Stomach (tissue), 4 donors: ENCODE measurements around the gene HES5.

Experiments
- POLR2A ChIP-seq, 4 donors: fragments of 450-650 bp; IDR thresholded peaks; one replicate each; pipeline ENCODE4 v1.6.1; 2016; ENCODE audit warnings: antibody characterized with exemption in 4 of 4, control low read depth in 2 of 4, mild to moderate bottlenecking in 1 of 4, moderate library complexity in 1 of 4
- TF ChIP-seq, protein P1 (sequence below), 7 experiments: fragments of 450-650 bp in 4 of 7; fragments of 200-600 bp in 3 of 7; sonication (generic) in 3 of 7; IDR thresholded peaks; one replicate each; pipeline ENCODE4 v1.5.1; 2016 to 2019; ENCODE audit warnings: antibody characterized with exemption in 7 of 7, control low read depth in 2 of 7, mild to moderate bottlenecking in 1 of 7

DNA sequence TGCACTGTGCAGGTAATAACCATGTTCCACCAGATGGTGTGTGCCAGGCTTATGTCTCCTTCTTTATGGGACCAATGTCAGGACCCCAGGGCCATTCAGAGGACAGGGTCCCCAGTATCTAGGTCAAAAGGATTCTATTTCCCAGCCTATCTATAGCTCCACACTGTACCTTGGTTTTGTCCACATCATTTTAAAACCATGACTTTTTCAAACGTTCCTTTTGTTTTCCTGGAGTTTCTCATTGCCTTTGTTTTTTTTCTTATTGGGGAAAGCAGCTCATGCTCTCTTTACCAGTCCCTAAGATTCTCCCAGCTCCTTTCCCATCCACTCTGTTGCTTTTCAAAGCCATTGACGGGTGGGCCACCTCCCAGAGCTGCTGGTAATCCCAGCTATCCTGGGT is 41.4 kb downstream of the HES5 start:
- no peak for TF ChIP-seq POLR2A (IDR thresholded peaks at IDR 0.05)
- TF ChIP-seq, protein P1, sequence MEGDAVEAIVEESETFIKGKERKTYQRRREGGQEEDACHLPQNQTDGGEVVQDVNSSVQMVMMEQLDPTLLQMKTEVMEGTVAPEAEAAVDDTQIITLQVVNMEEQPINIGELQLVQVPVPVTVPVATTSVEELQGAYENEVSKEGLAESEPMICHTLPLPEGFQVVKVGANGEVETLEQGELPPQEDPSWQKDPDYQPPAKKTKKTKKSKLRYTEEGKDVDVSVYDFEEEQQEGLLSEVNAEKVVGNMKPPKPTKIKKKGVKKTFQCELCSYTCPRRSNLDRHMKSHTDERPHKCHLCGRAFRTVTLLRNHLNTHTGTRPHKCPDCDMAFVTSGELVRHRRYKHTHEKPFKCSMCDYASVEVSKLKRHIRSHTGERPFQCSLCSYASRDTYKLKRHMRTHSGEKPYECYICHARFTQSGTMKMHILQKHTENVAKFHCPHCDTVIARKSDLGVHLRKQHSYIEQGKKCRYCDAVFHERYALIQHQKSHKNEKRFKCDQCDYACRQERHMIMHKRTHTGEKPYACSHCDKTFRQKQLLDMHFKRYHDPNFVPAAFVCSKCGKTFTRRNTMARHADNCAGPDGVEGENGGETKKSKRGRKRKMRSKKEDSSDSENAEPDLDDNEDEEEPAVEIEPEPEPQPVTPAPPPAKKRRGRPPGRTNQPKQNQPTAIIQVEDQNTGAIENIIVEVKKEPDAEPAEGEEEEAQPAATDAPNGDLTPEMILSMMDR (IDR thresholded peaks at IDR 0.05), result no peak
